ENCODE data around the gene TCF4.
A peak's percentile ranks its signal among the peaks of the same experiment; 100 is the strongest.

The TCF4 gene

DNA sequence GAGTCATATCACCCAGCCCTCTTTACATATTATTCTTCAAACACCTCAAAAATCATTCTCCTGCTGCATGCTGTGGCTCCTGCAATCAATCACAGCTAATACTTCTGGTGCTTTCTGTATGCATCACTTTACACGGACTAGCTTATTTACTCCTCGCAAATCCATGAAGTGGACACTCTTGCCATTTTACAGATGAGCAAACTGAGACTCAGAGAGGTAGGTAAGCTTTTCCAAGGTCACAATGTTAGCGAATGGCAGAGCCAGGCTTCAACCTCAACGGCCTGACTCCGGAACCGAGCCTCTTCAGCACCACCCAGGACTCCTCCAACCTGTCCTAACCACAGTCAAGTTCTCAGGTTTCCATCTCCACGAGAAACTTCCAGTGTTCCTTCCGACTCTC is 36.8 kb downstream of the TCF4 start:
- DNase-seq (ENCODE audit: insufficient read length, low spot score) (no peak), FAIRE-seq (peak; percentile 76)
- no peak for TF ChIP-seq POLR2A (IDR thresholded peaks at IDR 0.05; ENCODE audit: low read depth, low read length)
- no peak for TF ChIP-seq TAF1 (IDR thresholded peaks at IDR 0.05; ENCODE audit: low read depth, low read length)
- TF ChIP-seq POLR2AphosphoS5 (IDR thresholded peaks at IDR 0.05; ENCODE audit: low read depth, low read length): no peak
- TF ChIP-seq POU2F2 (IDR thresholded peaks at IDR 0.05; ENCODE audit: low read depth, low read length): no peak
- TF ChIP-seq SPI1 (IDR thresholded peaks at IDR 0.05; ENCODE audit: low read depth, low read length): no peak
- no peak for TF ChIP-seq PAX5 (IDR thresholded peaks at IDR 0.05; ENCODE audit: insufficient read depth, low read length, severe bottlenecking)

- FAIRE-seq: no peak
- TF ChIP-seq SPI1 (IDR thresholded peaks at IDR 0.05; ENCODE audit: low read depth, low read length) (no peak), POLR2A (IDR thresholded peaks at IDR 0.05; ENCODE audit: low read depth, low read length) (no peak), TAF1 (IDR thresholded peaks at IDR 0.05; ENCODE audit: low read depth, low read length) (no peak), POU2F2 (IDR thresholded peaks at IDR 0.05; ENCODE audit: low read depth, low read length) (no peak), PAX5 (IDR thresholded peaks at IDR 0.05; ENCODE audit: insufficient read depth, low read length, severe bottlenecking) (no peak), POLR2AphosphoS5 (IDR thresholded peaks at IDR 0.05; ENCODE audit: low read depth, low read length) (no peak)
- no peak for DNase-seq (ENCODE audit: insufficient read length, low spot score)
Observed at GRCh38 chr18:55550471-55550870, 37.5 kb downstream of the TCF4 start.

DNA sequence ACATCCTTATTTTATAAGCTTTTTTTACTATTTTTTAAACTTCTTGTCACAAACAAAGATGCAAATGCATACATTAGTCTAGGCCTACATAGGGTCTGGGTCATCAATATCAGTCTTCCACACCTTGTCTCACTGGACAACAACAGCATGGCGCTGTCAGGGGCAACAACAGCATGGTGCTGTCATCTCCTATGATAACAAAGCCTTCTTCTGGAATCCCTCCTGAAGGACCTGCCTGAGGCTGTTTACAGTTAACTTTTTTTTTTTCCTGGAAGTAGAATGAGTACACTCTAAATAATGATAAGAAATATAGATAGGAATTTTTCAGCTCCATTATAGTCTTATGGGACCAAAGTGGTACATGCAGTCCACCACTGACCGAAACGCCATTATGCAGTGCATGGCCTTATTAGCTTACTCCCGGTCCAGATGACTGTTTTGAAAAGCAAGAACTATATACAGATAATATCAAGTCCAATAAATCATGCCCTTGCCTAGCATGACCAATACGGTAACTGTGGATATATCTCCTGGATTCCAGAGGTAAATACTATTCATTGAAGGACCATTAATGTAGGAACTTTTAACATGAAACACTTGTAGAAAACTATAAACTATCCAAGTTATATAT is 38.4 kb downstream of the TCF4 start:
- TF ChIP-seq POLR2A (IDR thresholded peaks at IDR 0.05; ENCODE audit: low read depth, low read length): no peak
- no peak for TF ChIP-seq PAX5 (IDR thresholded peaks at IDR 0.05; ENCODE audit: insufficient read depth, low read length, severe bottlenecking)
- no peak for TF ChIP-seq SPI1 (IDR thresholded peaks at IDR 0.05; ENCODE audit: low read depth, low read length)
- TF ChIP-seq TAF1 (IDR thresholded peaks at IDR 0.05; ENCODE audit: low read depth, low read length): no peak
- TF ChIP-seq POLR2AphosphoS5 (IDR thresholded peaks at IDR 0.05; ENCODE audit: low read depth, low read length): no peak
- TF ChIP-seq POU2F2 (IDR thresholded peaks at IDR 0.05; ENCODE audit: low read depth, low read length): no peak
- no peak for FAIRE-seq
- DNase-seq (ENCODE audit: insufficient read length, low spot score): no peak

- TF ChIP-seq POU2F2 (IDR thresholded peaks at IDR 0.05; ENCODE audit: low read depth, low read length) (no peak), POLR2A (IDR thresholded peaks at IDR 0.05; ENCODE audit: low read depth, low read length) (no peak), PAX5 (IDR thresholded peaks at IDR 0.05; ENCODE audit: insufficient read depth, low read length, severe bottlenecking) (no peak), SPI1 (IDR thresholded peaks at IDR 0.05; ENCODE audit: low read depth, low read length) (no peak), TAF1 (IDR thresholded peaks at IDR 0.05; ENCODE audit: low read depth, low read length) (no peak), POLR2AphosphoS5 (IDR thresholded peaks at IDR 0.05; ENCODE audit: low read depth, low read length) (no peak)
- DNase-seq (ENCODE audit: insufficient read length, low spot score) (no peak), FAIRE-seq (no peak)
Observed at GRCh38 chr18:55547705-55548056, 40.3 kb downstream of the TCF4 start.

GRCh38 chr18:55546851-55547704 is 40.9 kb downstream of the TCF4 start:
- no peak for DNase-seq (ENCODE audit: insufficient read length, low spot score)
- FAIRE-seq: no peak
- TF ChIP-seq POU2F2 (IDR thresholded peaks at IDR 0.05; ENCODE audit: low read depth, low read length) (no peak), SPI1 (IDR thresholded peaks at IDR 0.05; ENCODE audit: low read depth, low read length) (no peak), PAX5 (IDR thresholded peaks at IDR 0.05; ENCODE audit: insufficient read depth, low read length, severe bottlenecking) (no peak), POLR2A (IDR thresholded peaks at IDR 0.05; ENCODE audit: low read depth, low read length) (no peak), POLR2AphosphoS5 (IDR thresholded peaks at IDR 0.05; ENCODE audit: low read depth, low read length) (no peak), TAF1 (IDR thresholded peaks at IDR 0.05; ENCODE audit: low read depth, low read length) (no peak)

DNA sequence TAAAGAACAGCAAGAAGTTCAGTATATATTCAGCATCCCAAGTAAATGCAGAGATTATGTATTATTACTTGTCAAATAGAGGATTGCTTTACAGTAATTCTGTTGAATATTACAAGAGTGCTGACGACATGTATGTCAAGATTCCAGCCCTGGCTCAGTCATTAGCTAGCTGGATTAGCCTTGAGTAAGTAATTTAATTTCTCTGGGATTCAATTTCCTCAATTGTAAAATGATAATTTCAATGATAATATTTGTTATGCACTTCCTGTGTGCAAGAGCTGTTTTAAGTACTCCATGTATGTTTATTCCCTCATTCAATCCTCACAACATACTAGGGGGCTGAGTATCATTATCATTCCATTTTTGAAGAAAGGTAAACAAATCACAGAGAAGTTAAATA is 44.0 kb downstream of the TCF4 start:
- TF ChIP-seq POLR2AphosphoS5 (IDR thresholded peaks at IDR 0.05; ENCODE audit: low read depth, low read length): no peak
- no peak for TF ChIP-seq SPI1 (IDR thresholded peaks at IDR 0.05; ENCODE audit: low read depth, low read length)
- TF ChIP-seq POU2F2 (IDR thresholded peaks at IDR 0.05; ENCODE audit: low read depth, low read length): no peak
- TF ChIP-seq TAF1 (IDR thresholded peaks at IDR 0.05; ENCODE audit: low read depth, low read length): no peak
- DNase-seq (ENCODE audit: insufficient read length, low spot score): no peak
- FAIRE-seq: no peak

GRCh38 chr18:55543130-55543704 is 44.8 kb downstream of the TCF4 start:
- TF ChIP-seq TAF1 (IDR thresholded peaks at IDR 0.05; ENCODE audit: low read depth, low read length) (no peak), POLR2A (IDR thresholded peaks at IDR 0.05; ENCODE audit: low read depth, low read length) (no peak), SPI1 (IDR thresholded peaks at IDR 0.05; ENCODE audit: low read depth, low read length) (no peak), PAX5 (IDR thresholded peaks at IDR 0.05; ENCODE audit: insufficient read depth, low read length, severe bottlenecking) (no peak), POLR2AphosphoS5 (IDR thresholded peaks at IDR 0.05; ENCODE audit: low read depth, low read length) (no peak), POU2F2 (IDR thresholded peaks at IDR 0.05; ENCODE audit: low read depth, low read length) (no peak)
- DNase-seq (ENCODE audit: insufficient read length, low spot score): no peak
- FAIRE-seq: no peak

DNA sequence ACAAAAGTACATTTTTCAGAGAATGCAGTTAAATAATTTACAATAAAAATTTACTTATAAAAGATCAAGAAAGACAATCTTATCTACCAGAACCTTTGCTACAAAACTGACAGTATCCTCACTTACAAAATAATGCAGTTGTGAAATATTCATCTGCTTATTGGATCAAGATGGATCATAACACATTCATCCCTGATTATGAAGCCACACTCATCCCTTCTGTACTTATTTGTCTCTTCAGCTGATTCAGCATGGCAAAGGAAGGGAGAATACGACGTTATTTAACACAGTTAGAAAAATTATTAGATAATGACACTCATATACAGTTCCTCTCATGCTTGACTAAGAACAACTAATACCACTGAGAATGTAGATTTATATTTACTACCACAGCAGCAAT is 46.4 kb downstream of the TCF4 start:
- DNase-seq (ENCODE audit: insufficient read length, low spot score) (no peak), FAIRE-seq (no peak)
- no peak for TF ChIP-seq TAF1 (IDR thresholded peaks at IDR 0.05; ENCODE audit: low read depth, low read length)

DNA sequence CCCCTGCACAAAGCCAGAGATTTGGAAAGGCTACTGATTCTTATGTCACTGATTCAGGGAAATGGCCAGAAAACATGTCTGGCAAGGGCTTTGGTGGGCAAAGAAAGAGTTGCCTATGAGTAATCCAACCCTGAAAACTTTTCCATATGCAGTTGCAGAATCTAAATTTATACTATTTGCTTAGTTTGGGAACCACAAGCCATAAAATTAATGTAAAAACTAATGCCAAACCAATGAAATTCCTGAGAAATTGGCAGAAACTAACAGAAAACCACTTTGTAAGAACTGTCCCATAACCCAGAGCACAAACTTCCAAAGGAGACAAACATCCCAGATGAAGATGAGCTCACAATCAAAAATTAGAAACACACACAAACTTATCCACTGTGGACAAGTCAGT is 48.8 kb downstream of the TCF4 start:
- DNase-seq (ENCODE audit: insufficient read length, low spot score): no peak
- TF ChIP-seq POLR2A (IDR thresholded peaks at IDR 0.05; ENCODE audit: low read depth, low read length): no peak
- TF ChIP-seq TAF1 (IDR thresholded peaks at IDR 0.05; ENCODE audit: low read depth, low read length): no peak
- no peak for TF ChIP-seq POLR2AphosphoS5 (IDR thresholded peaks at IDR 0.05; ENCODE audit: low read depth, low read length)
- no peak for TF ChIP-seq PAX5 (IDR thresholded peaks at IDR 0.05; ENCODE audit: insufficient read depth, low read length, severe bottlenecking)
- no peak for TF ChIP-seq SPI1 (IDR thresholded peaks at IDR 0.05; ENCODE audit: low read depth, low read length)
- TF ChIP-seq POU2F2 (IDR thresholded peaks at IDR 0.05; ENCODE audit: low read depth, low read length): no peak
- FAIRE-seq: no peak
